Fibroblast of pulmonary artery (primary cell): Measurements from ENCODE around the gene PKDREJ.
"Not testable (repeated sequence)": the region's sequence is repeated elsewhere in the genome, so short reads cannot be mapped to it uniquely, and the experiment has no call there.

Source experiments
- DNase-seq: peaks from one replicate; pipeline ENCODE4 v3.0.0-alpha.2; 2010; ENCODE audit warnings: low read depth
- H3K4me3 ChIP-seq: replicated peaks from 2 replicates; pipeline ENCODE4 v1.5.1; 2011; ENCODE audit warnings: low read depth, mild to moderate bottlenecking, control low read depth, low read length, moderate library complexity
- CTCF ChIP-seq: IDR thresholded peaks from 2 replicates; pipeline ENCODE4 v1.5.1; 2011; ENCODE audit warnings: mild to moderate bottlenecking, control low read depth, low read length, inconsistent platforms; ENCODE audit errors: missing control alignments

PKDREJ gene

GRCh38 chr22:46272762-46273431 is 9.8 kb upstream of the PKDREJ start:
- TF ChIP-seq CTCF: no peak
- DNase-seq: no peak
- no peak overlapping the region for H3K4me3 ChIP-seq

GRCh38 chr22:46272196-46272595 is 9.1 kb upstream of the PKDREJ start:
- no peak overlapping the region for H3K4me3 ChIP-seq
- DNase-seq: no peak
- no peak for TF ChIP-seq CTCF

GRCh38 chr22:46269564-46269963 is 6.4 kb upstream of the PKDREJ start:
- H3K4me3 ChIP-seq: no peak overlapping the region

GRCh38 chr22:46267431-46268279 is 4.5 kb upstream of the PKDREJ start, which contains the start of gene TTC38:
Gene TTC38 (plus strand): TSS chr22:46268008. CDS start chr22:46268040, 32 bp downstream.
- H3K4me3 ChIP-seq: peak within 1 kb of the TSS; percentile 85
- peak; percentile 79 for DNase-seq
- TF ChIP-seq CTCF: no peak

More at GRCh38 chr22:46269564-46269963, 6.4 kb upstream of the PKDREJ start:
- TF ChIP-seq CTCF: no peak
- no peak for DNase-seq

- not testable (repeated sequence) for DNase-seq, H3K4me3 ChIP-seq
These were observed 2.5 kb upstream of the PKDREJ start for GRCh38 chr22:46265627-46266026.

GRCh38 chr22:46264520-46264919 is 1.4 kb upstream of the PKDREJ start:
- not testable (repeated sequence) for DNase-seq, H3K4me3 ChIP-seq

GRCh38 chr22:46262449-46263215 is 511 bp downstream of the PKDREJ start:
- no peak overlapping the region for H3K4me3 ChIP-seq
- peak; percentile 59 for DNase-seq

More at GRCh38 chr22:46262449-46263215, 511 bp downstream of the PKDREJ start:
- TF ChIP-seq CTCF: peak; percentile 15
